GM12864 (cell line): ENCODE results near the gene RAB11A.

Experiments used
- DNase-seq: peaks from one replicate; pipeline ENCODE4 v3.0.0-alpha.2; 2011; ENCODE audit warnings: low read depth
- H3K4me3 ChIP-seq: 2 replicates; pipeline ENCODE4 v1.5.1; 2011; ENCODE audit warnings: mild to moderate bottlenecking, low read depth, low read length, control low read depth
- CTCF ChIP-seq: IDR thresholded peaks from 2 replicates; pipeline ENCODE4 v1.5.1; 2011; ENCODE audit warnings: low read depth, mild to moderate bottlenecking, moderate library complexity, low read length, control low read depth, inconsistent platforms; ENCODE audit errors: missing control alignments

Gene RAB11A

GRCh38 chr15:65835447-65835846 is 33.8 kb upstream of the RAB11A start:
- no peak overlapping the region for H3K4me3 ChIP-seq
- no peak for DNase-seq
- no peak for TF ChIP-seq CTCF

GRCh38 chr15:65836665-65837064 is 32.6 kb upstream of the RAB11A start:
- no peak for DNase-seq
- H3K4me3 ChIP-seq: no peak overlapping the region
- TF ChIP-seq CTCF: peak; percentile 64

- H3K4me3 ChIP-seq: no peak overlapping the region
- DNase-seq: no peak
- TF ChIP-seq CTCF: no peak
Observed at GRCh38 chr15:65837301-65838294, 31.7 kb upstream of the RAB11A start.

- no peak for TF ChIP-seq CTCF
- no peak for DNase-seq
- no peak overlapping the region for H3K4me3 ChIP-seq
Observed at GRCh38 chr15:65839354-65839901, 29.9 kb upstream of the RAB11A start.

GRCh38 chr15:65839985-65840384 is 29.3 kb upstream of the RAB11A start:
- no peak overlapping the region for H3K4me3 ChIP-seq
- no peak for DNase-seq
- no peak for TF ChIP-seq CTCF

- H3K4me3 ChIP-seq: no peak overlapping the region
- TF ChIP-seq CTCF: no peak
- no peak for DNase-seq
Observed at GRCh38 chr15:65841121-65841930, 28.0 kb upstream of the RAB11A start.
